Testis (tissue), 2 donors: ENCODE measurements around the gene NPAS2.

Experiments used
- POLR2A ChIP-seq: fragments of 450-650 bp; IDR thresholded peaks from one replicate; pipeline ENCODE4 v1.6.1; 2017; ENCODE audit warnings: antibody characterized with exemption, mild to moderate bottlenecking, moderate library complexity
- TF ChIP-seq, protein P1 (sequence below), 3 experiments: fragments of 450-650 bp in 2 of 3; fragments of 200-600 bp in 1 of 3; sonication (generic) in 1 of 3; IDR thresholded peaks; one replicate each; pipeline ENCODE4 v1.5.1; 2016 to 2019; ENCODE audit warnings: antibody characterized with exemption in 3 of 3, mild to moderate bottlenecking in 2 of 3, moderate library complexity in 1 of 3

DNA sequence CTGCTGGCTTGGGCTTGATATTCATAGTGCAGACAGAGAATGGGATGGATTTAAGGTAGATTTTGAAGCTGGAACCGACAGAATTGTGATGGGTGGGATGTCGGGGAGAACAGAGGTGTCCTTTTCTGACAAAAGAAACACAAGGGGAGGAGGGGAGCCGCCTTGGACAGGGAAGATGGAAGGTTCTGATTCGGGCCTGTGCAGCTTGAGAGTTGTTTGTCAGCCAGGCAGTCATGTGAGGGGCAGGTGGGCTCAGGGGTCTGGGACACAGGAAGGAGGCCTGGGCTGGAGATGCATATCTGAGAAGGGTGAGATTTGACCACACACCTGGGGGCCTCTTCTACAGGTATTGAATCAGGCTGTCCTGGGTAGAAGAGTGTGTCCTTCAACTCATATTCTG, 41.4 kb downstream of the NPAS2 start:
- no peak for TF ChIP-seq POLR2A
- TF ChIP-seq, protein P1, sequence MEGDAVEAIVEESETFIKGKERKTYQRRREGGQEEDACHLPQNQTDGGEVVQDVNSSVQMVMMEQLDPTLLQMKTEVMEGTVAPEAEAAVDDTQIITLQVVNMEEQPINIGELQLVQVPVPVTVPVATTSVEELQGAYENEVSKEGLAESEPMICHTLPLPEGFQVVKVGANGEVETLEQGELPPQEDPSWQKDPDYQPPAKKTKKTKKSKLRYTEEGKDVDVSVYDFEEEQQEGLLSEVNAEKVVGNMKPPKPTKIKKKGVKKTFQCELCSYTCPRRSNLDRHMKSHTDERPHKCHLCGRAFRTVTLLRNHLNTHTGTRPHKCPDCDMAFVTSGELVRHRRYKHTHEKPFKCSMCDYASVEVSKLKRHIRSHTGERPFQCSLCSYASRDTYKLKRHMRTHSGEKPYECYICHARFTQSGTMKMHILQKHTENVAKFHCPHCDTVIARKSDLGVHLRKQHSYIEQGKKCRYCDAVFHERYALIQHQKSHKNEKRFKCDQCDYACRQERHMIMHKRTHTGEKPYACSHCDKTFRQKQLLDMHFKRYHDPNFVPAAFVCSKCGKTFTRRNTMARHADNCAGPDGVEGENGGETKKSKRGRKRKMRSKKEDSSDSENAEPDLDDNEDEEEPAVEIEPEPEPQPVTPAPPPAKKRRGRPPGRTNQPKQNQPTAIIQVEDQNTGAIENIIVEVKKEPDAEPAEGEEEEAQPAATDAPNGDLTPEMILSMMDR (IDR thresholded peaks at IDR 0.05), result no peak
